RWPE1 (cell line): ENCODE measurements around the gene CACNB1.

ENCODE experiments used
- CTCF ChIA-PET: fragments of 350-600 bp; sonication (Branson Sonifier 250); formaldehyde crosslinking; extraction: SDS; loops from one replicate; lab custom pipeline; 2021; lab: Yijun Ruan, JAX
- POLR2A ChIA-PET: fragments of 400-600 bp; formaldehyde crosslinking; extraction: SDS; loops from one replicate; lab custom pipeline; 2020; ENCODE audit warnings: antibody characterized with exemption; ENCODE audit not compliant: low non-redundant PET; lab: Yijun Ruan, JAX
- DNase-seq: peaks from one replicate; pipeline ENCODE4 v3.0.0; 2012; ENCODE audit warnings: low spot score
- H3K27ac ChIP-seq: fragments of 450-650 bp; 2 replicates; pipeline ENCODE4 v1.5.1; 2017
- TF ChIP-seq, protein P1 (sequence below): fragments of 450-650 bp; conservative IDR thresholded peaks from 2 replicates; pipeline ENCODE4 v1.5.1; 2017; ENCODE audit warnings: low read depth, mild to moderate bottlenecking

The CACNB1 gene

DNA sequence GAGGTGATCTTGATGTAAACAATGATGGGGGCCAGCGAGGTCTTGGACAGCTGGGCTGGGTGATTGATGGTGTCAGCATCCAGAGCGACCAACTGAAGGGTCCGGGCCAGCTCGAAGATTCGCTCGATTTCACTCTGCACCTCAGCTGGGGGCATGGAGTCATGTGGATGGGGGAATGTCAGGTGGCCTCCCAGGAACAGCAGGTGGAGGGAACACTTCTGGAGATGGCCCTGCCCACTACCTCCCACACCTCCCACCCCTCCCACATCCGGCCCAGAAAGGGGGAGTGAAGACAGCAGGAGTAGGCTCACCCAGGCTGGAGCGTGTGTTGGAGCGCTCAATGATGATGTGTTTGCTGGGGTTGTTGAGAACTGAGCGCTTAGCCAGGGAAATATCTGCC is 13.7 kb downstream of the CACNB1 start:
- ChIA-PET CTCF (interaction anchor here (0.6 to 1.9 kb wide), 3 partner anchors 9 to 18 kb away, joined by 4 to 8 read pairs (median 6); partner anchors contain the start of gene ARL5C), POLR2A (no interaction called here)
- no peak for DNase-seq
- TF ChIP-seq, protein P1, sequence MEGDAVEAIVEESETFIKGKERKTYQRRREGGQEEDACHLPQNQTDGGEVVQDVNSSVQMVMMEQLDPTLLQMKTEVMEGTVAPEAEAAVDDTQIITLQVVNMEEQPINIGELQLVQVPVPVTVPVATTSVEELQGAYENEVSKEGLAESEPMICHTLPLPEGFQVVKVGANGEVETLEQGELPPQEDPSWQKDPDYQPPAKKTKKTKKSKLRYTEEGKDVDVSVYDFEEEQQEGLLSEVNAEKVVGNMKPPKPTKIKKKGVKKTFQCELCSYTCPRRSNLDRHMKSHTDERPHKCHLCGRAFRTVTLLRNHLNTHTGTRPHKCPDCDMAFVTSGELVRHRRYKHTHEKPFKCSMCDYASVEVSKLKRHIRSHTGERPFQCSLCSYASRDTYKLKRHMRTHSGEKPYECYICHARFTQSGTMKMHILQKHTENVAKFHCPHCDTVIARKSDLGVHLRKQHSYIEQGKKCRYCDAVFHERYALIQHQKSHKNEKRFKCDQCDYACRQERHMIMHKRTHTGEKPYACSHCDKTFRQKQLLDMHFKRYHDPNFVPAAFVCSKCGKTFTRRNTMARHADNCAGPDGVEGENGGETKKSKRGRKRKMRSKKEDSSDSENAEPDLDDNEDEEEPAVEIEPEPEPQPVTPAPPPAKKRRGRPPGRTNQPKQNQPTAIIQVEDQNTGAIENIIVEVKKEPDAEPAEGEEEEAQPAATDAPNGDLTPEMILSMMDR, result no peak
- 0 out of 2 replicates have a peak overlapping the region, but pooled peaks have one; percentile 6 for H3K27ac ChIP-seq

DNA sequence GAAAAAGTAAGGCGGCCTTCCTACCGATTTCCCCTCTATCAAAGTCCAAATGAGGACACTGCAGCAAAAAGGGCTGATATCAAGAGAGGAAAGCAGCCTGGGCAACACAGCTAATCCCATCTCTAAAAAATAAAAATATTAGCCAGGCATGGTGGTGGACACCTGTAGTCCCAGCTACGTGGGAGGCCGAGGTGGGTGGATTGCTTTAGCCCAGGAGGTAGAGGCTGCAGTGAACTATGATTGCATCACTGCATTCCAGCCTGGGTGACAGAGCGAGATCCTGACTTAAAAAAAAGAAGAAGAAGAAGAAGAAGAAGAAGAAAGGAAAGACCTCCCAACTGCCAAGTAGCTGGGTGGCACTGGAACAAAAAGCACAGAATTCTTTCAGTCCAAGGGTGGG is 14.4 kb downstream of the CACNB1 start:
- H3K27ac ChIP-seq, result no peak overlapping the region
- TF ChIP-seq, protein P1, result no peak
- ChIA-PET POLR2A (no interaction called here), CTCF (interaction anchor here (0.6 to 1.9 kb wide), 3 partner anchors 9 to 18 kb away, joined by 4 to 8 read pairs (median 6); partner anchors contain the start of gene ARL5C)
- DNase-seq, result no peak

DNA sequence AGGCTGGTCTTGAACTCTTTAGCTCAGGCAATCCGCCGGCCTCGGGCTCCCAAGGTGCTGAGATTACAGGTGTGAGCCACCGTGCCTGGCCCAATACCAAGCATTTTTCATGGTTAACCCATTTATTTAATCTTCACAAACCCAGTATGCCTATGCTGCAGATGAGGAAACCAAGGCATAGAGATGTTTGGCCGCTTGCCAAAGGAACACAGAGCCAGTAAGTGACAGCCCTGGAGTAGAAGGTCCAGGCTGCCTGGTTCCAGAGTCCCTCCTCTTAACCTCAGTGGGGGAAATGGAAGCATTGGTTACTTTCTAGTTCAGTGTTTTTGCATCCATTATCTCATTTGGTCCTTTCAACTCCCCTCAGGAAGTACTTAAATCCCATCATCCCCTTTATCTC is 16.2 kb downstream of the CACNB1 start:
- no peak for DNase-seq
- ChIA-PET CTCF (no interaction called here), POLR2A (no interaction called here)
- no peak overlapping the region for H3K27ac ChIP-seq
- TF ChIP-seq, protein P1, result no peak

DNA sequence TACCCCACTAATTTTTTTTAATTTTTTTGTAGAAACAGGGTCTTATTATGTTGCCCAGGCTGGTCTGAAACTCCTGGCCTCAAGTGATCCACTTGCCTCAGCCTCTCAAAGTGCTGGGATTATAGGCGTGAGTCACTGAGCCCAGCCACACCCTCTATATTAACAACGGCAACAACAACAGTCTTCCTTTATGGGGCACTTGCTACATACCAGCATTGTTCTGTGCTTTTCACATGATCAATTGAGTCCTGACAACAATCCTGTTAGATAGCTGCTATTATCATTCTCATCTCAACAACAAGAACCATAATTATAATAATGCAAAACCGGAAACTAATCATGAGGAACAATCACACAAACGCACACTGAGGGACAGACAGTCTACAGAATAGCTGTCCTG is 18.9 kb downstream of the CACNB1 start:
- TF ChIP-seq, protein P1, result no peak
- ChIA-PET POLR2A (interaction anchor here (0.6 kb wide), 1 partner anchor 21 kb away, joined by 3 read pairs; the partner anchor contains the start of gene RPL19), CTCF (no interaction called here)
- DNase-seq, result peak; percentile 57
- peak overlapping the region; percentile 65 for H3K27ac ChIP-seq

DNA sequence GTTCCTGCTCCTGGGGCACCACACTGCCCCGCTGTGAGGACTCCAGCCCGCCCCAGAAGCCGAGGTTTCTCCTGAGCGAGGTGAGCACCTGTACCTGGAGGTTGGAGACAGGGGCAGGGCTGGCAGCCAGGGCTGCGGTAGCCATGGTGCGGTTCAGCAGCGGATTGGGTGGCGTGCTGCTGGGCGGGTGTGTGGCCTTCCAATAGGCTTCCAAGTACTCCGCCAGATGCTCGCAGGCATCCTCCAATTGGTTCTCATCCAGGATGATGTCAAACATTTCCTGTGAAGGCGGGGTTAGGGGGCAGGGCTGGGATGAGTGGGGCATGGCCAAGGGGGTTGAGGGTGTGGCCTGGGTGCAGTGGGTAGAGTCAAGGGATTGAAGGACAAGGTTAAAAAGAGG is 20.2 kb downstream of the CACNB1 start:
- ChIA-PET CTCF (no interaction called here), POLR2A (no interaction called here)
- H3K27ac ChIP-seq, result no peak overlapping the region; the same call in 1 of the 2 replicates
- DNase-seq, result no peak
- TF ChIP-seq, protein P1, result no peak

DNA sequence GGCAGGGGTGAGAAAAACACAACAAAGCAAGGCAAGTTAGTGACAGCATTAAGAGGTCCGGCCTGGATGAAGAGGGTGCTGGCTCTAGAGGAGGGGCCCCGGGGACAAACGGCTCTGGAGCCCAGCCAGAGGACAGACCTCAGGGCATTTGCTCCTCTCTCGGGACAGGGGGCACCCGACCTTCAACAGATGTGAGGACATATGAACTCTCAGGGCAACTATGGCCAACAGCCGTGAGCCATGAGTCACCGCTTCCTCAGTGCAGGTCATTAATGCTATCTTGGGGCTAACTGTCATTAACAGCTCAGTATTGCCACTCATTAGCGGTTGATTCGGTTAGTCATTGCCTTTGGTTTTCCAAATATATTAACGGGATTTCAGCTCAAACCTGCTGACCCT is 21.8 kb downstream of the CACNB1 start:
- TF ChIP-seq, protein P1, result no peak
- DNase-seq, result no peak
- ChIA-PET CTCF (interaction anchor here (0.6 to 3.3 kb wide), 7 partner anchors 9 to 359 kb away, joined by 3 to 38 read pairs (median 6); partner anchors contain the start of gene RPL19), POLR2A (no interaction called here)
- peak overlapping the region; percentile 23; the same call in 1 of the 2 replicates for H3K27ac ChIP-seq
